ENCODE results near the gene WWP2.

DNA sequence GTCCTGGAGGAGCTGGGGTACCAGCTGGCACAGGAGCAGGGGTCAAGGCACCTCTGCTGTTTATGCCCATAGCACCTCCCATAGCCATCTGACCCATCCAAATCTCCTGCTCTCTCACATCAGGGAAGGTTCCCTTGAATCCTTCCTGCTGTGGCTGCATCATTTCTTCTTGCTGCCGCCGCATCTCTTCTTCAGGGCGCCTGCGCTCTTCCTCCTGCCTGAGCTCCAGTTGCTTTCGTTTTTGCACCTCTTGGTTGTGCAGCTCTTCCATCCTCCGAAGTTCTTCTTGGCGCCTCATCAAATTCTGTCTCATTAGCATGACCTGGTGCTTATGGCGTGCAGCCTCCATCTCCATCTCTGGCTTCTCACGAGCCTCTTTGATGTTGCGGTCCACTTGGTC is 5.4 kb upstream of the WWP2 start:
- TF ChIP-seq, protein P1, sequence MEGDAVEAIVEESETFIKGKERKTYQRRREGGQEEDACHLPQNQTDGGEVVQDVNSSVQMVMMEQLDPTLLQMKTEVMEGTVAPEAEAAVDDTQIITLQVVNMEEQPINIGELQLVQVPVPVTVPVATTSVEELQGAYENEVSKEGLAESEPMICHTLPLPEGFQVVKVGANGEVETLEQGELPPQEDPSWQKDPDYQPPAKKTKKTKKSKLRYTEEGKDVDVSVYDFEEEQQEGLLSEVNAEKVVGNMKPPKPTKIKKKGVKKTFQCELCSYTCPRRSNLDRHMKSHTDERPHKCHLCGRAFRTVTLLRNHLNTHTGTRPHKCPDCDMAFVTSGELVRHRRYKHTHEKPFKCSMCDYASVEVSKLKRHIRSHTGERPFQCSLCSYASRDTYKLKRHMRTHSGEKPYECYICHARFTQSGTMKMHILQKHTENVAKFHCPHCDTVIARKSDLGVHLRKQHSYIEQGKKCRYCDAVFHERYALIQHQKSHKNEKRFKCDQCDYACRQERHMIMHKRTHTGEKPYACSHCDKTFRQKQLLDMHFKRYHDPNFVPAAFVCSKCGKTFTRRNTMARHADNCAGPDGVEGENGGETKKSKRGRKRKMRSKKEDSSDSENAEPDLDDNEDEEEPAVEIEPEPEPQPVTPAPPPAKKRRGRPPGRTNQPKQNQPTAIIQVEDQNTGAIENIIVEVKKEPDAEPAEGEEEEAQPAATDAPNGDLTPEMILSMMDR (IDR thresholded peaks at IDR 0.05) = no peak
- TF ChIP-seq POLR2A (IDR thresholded peaks at IDR 0.05) (no peak), EP300 (IDR thresholded peaks at IDR 0.05) (no peak)

Measured in tibial nerve (tissue), 4 donors.